NCI-H526 (cell line): ENCODE data around the gene CHKA.

Source experiments
- DNase-seq, 2 experiments: peaks; one replicate each; lab custom pipeline; 2025; lab: John Stamatoyannopoulos, UW

The CHKA gene

GRCh38 chr11:68071281-68072048 is 49.7 kb downstream of the CHKA start:
- no peak for DNase-seq

- DNase-seq, result no peak
Measured at GRCh38 chr11:68067991-68068390, 53.2 kb downstream of the CHKA start.

GRCh38 chr11:68066742-68067141 is 54.4 kb downstream of the CHKA start:
- no peak for DNase-seq

GRCh38 chr11:68065841-68066240 is 55.3 kb downstream of the CHKA start:
- DNase-seq, result no peak

- DNase-seq, result no peak
Measured at GRCh38 chr11:68064926-68065325, 56.3 kb downstream of the CHKA start.

GRCh38 chr11:68061508-68061907 is 59.7 kb downstream of the CHKA start:
- DNase-seq, result no peak

- DNase-seq, result no peak
Measured at GRCh38 chr11:68057807-68058206, 63.4 kb downstream of the CHKA start.

GRCh38 chr11:68056317-68057285 is 64.6 kb downstream of the CHKA start:
- DNase-seq, result no peak

- no peak for DNase-seq
Measured at GRCh38 chr11:68053981-68054812, 67.0 kb downstream of the CHKA start.

- DNase-seq, result no peak
Measured at GRCh38 chr11:68053117-68053516, 68.1 kb downstream of the CHKA start.

- no peak for DNase-seq
Measured at GRCh38 chr11:68052137-68052873, 68.9 kb downstream of the CHKA start.

- no peak for DNase-seq
Measured at GRCh38 chr11:68051191-68052136, 69.7 kb downstream of the CHKA start.

- no peak for DNase-seq
Measured at GRCh38 chr11:68050371-68050841, 70.8 kb downstream of the CHKA start.

GRCh38 chr11:68049509-68050370 is 71.4 kb downstream of the CHKA start:
- DNase-seq, result no peak

GRCh38 chr11:68048681-68049508 is 72.3 kb downstream of the CHKA start:
- no peak for DNase-seq

GRCh38 chr11:68047437-68048290 is 73.5 kb downstream of the CHKA start:
- DNase-seq, result no peak

GRCh38 chr11:68044898-68045351 is 76.3 kb downstream of the CHKA start:
- DNase-seq, result no peak
